ENCODE data around the gene CPED1.

The CPED1 gene

DNA sequence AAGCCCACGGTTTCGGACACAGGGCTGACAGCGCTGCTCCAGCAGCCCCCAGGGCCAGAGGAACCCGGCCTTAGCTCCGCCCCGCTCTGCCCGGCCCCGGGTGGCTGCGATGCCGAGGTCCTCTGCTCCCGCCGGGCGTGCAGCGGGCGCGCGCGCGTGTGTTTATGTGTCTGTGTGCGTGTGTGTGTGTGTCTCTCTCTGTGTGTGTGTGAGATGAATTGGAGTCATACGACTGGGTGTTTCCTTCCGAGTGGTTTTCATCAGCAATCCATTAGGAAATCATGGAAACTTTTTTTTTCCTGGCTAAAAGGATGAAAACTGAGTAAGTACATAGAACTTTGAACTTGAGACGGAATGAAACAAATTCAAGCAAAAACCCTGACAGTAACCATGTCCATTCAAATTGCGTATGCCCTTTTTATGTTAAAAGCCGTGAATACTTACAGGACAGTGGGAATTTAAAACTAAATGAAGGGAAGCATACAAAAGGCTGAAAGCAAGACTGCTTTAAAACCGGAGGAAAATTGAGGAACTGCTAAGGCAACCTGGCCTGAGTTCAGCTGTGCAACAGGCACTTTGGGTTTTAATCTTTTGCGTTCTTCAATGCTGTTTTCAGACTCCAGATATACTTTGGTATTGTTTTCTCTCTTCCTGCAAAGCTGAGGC lies at the start of gene CPED1:
CPED1 (plus strand) TSS at position 121 of the 666 bp plus-strand sequence. CDS start 911 bp downstream, outside the sequence.
- peak; percentile 32 for DNase-seq

DNA sequence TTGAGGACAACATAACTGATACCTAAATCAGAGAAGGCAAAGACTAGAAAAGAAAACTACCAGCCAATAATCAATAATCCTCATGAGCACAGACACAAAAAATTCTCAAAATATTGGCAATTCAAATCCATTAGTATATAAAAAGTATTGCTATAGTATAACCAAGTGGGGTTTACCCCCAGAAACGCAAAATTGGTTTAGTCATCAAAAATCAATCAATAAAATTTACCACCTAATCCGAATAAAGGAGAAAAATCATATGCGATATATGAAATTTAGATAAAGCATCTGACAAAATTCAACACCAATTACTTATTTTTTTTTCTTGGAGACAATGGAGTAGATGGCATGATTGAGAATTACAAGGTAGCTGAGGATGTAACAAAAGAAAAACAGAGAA lies 49.2 kb upstream of the CPED1 start:
- no peak for DNase-seq

DNA sequence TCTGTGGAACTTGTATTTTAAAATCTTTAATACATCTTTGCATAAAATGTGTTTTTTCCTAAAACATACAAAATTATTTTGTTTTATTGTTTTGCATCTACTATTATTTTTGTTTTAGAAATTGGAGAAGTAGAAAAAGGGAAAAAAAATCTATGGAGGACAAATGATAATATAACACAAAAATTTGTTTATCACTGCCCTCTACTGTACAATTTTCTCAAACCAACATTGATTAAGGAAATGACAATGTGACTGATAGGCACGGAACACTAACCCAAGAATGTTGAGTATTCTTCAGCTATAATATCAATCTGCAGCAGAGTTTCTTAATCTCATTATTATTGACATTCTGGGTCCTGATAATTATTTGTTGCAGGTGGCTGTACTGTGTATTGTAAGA lies 47.4 kb upstream of the CPED1 start:
- DNase-seq, result no peak

DNA sequence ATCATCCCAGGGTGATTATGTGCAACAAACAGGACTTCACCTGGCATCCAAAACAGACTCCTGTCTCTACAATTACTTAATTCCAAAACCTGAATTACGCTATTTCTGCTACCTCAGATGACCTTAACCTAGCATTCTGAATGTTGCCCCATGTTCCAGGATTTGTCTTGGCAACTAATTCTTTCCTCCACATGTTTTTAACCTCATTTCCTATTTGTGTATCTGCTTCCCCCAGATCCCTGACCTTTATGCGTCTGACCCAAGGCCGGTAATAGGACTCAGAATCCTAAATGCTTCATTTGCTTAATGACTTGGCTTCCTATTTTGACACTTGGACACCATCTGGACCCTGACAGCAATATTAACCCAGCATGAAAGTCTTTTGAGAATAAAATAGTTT lies 46.7 kb upstream of the CPED1 start:
- DNase-seq, result no peak

DNA sequence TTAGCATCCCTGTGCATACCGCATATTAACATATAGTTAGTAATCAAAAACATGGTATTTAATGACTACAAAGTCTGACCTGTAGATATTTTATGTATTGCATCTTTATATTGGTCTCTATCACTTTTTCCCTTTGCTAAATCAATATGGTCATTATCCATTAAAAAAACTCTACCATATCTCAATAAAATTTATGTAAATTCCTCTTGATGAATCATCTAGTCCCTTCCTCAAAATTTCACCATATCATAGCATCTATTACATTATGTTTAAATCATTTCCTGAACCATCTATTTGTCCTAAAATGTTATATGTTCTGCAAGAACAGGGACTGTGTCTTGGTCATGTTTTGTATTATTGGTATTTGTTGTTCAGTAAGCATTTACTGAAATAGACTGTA lies 45.6 kb upstream of the CPED1 start:
- DNase-seq, result no peak

DNA sequence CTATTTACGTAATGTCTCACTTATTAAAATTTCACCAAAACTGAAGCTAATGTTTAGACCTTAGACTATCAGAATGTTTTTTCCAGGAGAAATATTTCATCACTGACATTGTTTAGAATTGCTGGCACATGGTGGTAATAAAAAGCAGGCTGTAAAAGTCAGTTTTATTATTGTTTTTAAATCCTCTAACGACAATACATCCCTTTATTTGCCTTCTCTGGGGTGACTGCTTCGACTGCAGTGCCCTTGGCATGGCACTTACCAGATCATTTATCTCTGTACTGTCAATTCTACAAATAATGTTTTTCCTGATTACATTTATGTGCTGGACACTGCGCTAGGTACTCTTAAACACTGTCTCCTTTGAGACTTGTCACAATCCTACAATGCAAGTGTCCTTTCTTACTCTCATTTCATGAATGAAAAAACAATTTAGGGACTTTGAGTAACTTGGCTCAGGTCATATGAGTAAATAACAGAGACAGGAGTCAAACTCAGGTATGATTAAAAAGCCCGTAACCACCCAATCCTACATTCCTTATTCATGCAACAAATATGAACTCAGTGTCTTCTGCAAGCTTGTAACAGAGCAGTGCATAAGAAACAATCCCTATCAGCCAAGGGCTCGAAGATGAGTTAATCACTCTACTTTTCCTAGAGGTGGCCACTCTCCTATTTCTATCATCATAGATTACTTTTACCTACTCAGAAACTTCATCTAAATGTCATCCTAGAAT lies 43.5 kb upstream of the CPED1 start:
- no peak for DNase-seq

DNA sequence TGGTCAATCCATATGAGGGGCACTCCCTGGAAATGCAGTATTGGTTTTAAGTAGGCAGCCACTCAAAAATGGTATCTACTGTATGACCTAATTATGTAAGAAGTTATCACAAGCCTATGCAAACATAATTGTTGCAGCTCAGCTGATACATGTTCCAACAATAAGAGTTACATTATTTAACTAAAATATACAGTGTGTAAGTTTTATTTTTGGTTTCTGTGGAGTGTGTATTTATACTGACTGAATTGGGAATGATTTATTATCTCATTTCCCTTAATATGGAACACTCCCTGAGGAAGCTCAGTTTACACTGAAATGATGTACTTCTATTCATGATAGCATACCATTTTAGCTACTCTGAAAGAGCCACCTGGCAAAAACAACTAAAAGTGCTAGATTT lies 40.5 kb upstream of the CPED1 start:
- DNase-seq, result no peak

DNA sequence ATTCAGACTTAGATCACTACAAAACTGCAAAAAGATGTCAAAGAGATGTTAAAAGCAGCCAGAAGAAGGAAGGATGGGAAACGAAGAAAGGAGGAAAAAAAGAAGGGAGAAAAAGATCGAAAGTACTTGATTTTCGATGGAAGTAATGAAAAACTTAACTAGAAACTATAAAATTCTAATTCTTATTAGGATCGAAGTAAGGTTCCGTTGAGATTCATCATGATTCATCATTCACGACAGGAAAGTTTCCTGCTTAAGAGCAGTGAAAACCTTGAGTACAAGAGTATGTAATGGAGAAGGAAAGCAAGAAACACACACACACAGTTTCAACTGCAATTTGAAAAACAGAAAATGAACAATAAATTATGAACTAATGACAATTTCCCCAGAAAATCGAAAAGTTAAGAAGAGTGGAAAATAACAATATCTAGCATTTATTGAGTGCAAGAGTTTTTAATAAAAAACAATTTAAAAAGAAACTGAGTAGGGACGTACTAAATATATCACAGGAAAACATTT lies 39.1 kb upstream of the CPED1 start:
- DNase-seq, result no peak

DNA sequence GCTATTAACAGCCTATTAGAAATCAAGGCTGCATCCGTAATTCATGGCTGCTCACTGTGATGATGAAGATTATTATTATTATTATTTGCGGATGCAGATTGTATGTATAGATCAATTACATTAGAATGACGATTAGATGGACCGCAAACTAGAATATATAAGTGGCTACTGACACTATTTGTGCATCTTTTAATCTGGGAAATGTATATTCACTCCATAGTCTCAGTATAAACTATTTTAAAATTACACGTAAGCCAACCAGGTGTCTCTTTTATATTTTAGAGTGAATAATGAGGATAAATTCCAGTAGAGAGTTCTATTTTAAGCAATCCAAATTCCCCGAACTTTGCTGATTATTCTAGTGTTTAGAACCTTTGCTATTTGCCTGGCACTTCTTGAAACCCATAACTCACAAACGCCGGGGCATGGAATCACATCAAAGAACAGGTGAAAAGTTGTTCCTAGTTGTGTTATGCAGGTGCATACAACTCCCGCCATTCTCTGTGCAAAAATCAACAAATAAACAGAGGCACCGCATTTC lies 38.4 kb upstream of the CPED1 start:
- no peak for DNase-seq

DNA sequence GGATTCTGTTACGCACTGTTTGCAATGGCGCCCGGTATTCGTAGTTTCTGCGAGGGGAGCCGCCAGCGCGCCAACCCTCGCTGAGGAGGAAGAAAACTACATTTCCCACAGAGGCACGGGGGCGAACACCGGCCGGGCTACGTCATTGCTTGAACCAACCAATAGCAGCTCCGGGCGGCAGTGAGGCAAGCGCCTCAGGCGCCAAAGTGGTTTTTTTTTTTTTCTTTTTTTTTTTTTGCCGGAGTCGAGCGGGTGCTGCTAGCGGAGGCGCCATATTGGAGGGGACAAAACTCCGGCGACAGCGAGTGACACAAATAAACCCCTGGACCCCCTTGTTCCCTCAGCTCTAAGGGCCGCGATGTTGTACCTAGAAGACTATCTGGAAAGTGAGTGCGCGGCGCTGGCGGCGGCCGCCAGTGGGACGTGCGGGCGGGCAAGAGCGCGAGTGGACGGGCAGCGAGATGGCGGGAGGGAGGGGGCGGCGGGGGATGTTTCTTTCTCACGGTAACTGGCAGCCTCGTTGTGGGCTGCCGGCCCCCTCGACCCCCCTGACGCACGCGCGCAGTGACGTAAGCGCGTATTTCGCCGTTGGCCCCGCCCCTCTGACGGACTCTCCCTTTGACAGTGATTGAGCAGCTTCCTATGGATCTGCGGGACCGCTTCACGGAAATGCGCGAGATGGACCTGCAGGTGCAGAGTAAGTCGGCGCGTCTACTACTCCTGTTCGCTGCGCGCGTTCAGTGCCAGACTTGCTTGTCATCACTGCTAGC lies 37.8 kb upstream of the CPED1 start, which contains the start of gene ING3:
ING3 (plus strand) TSS at position 239 of the 770 bp plus-strand sequence; CDS start at position 359, 120 bp downstream.
- DNase-seq, result peak; percentile 95

DNA sequence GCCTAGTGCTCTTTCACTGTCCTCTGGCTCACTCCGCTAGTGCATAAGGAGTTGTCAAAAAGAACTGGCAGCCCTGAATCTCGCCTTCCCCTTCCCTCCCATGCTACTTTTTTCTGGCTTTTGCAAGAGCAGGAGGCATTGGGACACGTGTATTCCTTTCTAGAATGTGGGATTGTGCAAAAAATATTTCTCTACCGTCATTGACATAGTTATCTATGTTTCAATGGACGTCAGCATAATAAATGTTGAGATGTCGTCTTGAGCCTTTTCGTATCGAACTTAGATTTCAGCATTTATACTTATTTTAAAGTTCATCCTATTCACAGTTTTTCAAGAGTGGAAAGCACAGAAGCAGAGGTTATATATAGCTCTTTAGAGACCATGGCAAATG lies 37.2 kb upstream of the CPED1 start:
- no peak for DNase-seq

DNA sequence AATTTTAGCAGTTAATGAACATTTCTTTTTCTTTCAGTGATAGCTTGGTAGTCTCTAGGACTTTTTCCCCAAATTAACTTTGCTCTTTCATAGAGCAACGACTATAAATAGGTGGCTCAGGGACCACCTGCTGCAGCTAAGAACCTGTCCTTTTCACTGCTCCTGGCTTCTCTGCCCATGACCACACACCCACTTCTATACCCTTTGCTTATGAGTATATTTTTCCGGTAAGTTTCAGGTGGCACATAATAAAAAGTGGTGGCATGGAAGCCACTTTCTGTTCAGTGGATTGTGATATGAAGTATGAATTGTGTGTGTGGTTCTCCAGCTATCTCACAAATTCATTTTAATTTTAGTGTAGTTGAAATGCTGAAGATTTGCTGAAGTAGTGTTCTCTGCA lies 36.7 kb upstream of the CPED1 start:
- DNase-seq, result no peak

DNA sequence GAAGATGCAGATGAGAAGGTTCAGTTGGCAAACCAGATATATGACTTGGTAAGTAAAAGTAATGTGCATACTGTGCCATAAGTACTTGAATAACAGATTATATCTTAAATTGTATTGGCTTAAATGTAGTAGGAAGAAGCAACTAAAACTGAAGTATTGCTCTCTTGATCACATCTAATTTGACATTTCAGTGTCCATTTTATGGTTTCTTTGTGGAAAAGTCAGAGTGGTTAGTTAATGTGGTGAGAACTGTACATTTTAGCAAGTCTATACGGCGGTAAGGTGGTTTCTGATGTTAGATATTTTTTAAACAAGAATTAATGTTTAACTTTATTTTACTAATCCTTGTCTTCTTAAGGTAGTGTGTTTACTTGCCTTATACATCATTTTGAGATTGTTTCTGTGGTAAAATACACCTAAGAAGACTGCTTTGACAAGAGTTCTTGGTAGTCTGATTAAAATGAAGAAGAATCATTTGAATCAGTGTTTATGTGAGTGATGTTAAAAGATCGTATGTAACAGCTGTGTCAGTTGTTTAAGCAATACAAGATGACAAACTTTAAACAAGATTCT lies 32.8 kb upstream of the CPED1 start:
- DNase-seq, result no peak

DNA sequence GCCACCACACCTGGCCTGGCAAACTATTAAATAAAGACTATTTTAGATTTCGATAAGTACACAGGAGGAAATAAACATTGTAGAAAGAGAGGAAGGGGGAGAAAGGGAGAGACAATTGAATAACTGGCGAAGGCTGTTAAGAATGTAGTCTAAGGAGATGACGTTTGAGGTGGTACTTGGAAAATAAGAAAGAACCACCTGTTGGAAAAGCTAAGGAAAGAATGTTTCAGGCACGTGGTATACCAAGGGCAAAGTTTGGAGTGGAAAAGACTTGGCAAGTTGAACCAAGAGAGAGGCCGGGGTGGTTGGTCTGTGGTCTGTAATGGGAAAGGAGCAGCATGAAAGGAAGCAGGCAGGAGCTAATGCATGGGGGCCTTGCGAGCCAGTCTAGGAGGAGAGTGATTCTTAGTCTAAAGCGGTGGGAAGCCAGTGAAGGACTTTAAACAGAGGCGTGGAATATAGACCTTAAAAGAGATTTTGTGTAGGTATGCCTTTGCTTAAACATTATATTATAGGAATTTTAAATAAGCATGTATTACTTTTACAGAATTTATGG lies 28.5 kb upstream of the CPED1 start:
- no peak for DNase-seq

DNA sequence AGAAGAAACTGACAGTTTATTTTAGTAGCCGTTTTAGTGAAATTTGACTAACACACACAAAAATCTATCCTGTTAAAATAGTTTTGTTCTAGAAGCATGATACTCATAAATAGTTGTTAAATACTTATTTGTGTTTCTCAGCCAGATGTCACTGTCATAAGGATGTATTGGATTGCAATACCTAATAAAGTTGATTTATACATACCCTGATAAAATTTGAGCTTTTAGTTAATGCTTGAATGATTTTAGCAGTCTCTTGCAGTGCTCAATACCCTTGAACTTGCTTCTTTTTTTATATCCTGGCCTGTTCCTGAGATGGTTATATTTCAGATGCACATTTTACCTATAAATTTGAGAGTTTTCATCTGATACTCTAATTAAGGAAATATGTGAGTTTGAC lies 27.8 kb upstream of the CPED1 start:
- DNase-seq, result no peak

DNA sequence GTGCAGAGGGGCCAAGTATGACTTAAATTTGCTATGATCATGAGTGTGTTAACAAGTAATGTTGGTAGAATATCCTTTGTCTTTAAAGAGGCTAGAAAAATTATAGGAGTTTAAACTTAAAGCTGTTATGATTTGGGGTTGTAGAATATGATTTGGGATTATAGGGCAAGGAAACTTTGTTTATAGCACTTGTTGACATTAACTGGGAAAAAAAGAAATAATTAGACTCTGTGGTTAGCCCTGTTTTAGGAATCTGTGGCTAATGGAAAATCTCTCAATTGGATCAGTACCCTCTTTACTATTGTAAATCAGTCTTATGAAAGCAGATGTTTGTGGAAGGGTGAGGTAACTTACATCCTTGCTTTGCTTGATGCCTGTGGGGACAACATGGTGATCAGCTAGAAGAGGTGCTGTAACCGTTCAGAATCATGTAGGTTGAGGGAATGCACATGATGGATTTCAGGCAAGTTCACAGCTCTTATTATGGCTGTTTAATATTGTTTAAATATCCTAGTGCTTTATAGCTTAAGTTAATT lies 26.8 kb upstream of the CPED1 start:
- DNase-seq, result no peak

DNA sequence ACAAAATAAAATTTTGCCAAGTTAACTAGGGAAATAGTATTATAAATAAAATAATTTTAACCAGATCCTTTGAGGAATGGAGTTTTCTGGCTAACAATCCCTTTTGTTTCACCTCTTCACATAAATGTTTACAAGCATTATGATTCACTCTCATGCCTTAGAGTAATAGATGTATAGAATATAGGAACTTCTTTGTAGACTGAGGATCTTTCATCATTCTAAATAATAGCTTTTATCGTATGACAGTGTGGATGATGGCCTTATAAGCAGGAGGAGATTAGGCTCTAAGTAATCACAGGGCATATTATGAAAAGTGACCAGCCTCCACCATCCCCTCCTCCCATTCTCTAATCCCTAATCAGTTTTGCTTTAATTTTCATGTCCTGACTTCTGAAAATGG lies 24.4 kb upstream of the CPED1 start:
- DNase-seq, result no peak

DNA sequence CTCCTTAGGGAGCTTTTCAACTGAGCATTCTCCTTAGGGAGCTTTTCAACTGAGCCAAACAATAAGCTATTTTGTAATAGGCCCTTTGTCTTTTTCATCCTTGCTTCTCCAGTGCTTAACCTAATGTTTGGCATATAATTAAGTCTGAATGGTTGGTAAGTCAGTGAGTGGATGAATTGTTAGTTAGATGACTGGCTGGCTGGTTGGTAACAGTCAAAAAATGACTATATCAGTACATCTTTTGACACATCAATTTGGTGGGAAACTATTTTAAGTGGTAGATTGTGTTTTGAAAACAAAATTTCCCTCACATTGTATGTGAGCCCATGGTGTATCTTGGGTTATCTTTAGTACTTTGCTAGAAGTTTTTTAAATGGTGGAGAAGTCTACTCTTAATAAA lies 21.6 kb upstream of the CPED1 start:
- no peak for DNase-seq

DNA sequence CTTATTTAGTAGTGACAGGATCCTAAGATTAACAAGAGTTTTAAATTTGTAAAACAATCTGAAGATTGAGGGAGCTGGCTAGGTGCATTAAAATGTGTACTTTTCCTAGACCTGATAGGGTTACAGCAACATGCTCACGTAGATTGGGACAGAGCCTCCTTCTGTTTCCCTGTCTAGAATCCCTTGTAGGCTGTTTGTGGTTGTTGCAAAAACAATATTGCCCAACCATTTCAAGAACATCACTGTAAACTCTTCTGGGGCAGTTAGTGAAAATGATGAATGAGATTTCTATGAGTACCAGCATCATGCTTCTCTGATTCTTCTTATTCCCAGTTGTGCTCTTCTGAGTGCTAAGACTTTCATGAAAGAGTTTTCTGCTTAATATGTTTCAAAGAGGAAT lies 14.7 kb upstream of the CPED1 start:
- DNase-seq, result no peak

DNA sequence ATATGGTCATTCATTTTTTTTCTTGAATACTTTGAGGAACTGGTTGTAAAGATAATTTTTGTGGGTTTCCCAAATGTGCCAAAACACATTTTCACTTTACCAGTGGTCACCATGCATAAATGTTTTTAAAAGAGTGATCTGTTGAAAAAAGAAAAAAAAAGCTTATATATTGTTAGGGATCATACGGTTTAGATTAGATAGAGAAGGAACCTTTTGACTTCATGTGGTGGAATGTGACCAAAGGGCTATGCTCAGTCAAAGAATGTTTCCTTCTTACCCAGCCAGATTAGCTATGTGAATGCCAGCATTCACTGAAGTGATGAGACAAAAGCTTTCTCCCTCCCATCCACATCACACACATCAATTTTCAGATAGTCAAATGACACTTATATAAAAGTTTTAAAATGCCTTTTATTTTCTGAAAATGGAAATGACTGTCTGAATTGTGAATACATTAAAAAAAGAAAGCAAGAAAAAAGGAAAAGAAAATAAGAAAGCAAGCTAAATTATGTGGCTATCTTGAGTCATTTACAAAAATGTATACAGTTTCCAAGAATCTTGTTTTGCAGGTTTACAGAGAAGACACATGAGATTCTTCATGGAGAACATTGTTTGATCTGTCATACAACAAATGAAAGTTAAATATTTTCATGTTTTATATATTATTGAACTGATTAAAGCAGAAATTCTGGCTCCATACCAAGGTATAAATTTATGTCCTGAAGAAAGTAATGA lies 8.6 kb upstream of the CPED1 start:
- no peak for DNase-seq

DNA sequence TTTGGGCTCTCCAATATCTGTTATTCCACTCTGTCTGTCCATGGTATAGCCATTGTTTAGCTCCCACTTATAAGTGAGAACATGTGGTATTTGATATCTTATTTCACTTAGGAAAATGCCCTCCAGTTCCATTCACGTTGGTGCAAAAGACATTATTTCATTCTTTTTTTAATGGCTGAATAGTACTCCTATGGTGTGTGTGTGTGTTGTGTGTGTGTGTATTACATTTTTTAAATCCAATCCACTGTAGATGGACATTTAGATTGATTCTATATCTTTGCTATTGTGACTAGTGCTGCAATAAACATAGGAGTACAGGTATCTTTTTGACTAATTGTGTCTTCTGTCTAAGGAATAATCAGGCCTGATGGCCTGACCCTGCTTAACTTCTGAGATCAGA lies 7.4 kb upstream of the CPED1 start:
- DNase-seq, result no peak

Measured in activated naive CD4-positive, alpha-beta T cell treated with anti-CD3 and anti-CD28 coated beads, Interleukin-2, amount 50 U/mL, for 16 hours (primary cell).